ENCODE results near the gene P4HA3. TPM values are rescaled to one million over a fixed set of nuclear protein-coding genes. Genes with fewer than 3 reads are reported as not detected.

Gene P4HA3
- total RNA-seq, 6 experiments from 2014 or later, result 0.94 to 5.2 (median 1.1) TPM

GRCh38 chr11:74225565-74225964 lies 85.9 kb downstream of the P4HA3 start:
- H3K36me3 Mint-ChIP-seq (ENCODE audit: low read depth), result peaks cover 24% of the 10 kb centered on the region
- H3K4me1 Mint-ChIP-seq (ENCODE audit: low read depth), result peaks cover under 1% of the 10 kb centered on the region; the same call in 1 of the 2 replicates

GRCh38 chr11:74221816-74222215 lies 89.6 kb downstream of the P4HA3 start:
- H3K36me3 Mint-ChIP-seq (ENCODE audit: low read depth), result peaks cover 30% of the 10 kb centered on the region
- no peaks in the 10 kb centered on the region for H3K9me3 Mint-ChIP-seq
- no peak overlapping the region for H3K4me3 Mint-ChIP-seq
- H3K27me3 Mint-ChIP-seq (ENCODE audit: insufficient read depth), result no peaks in the 10 kb centered on the region
- no peak for TF ChIP-seq CTCF (IDR thresholded peaks at IDR 0.05)
- DNase-seq, result no peak
- peaks cover 7% of the 10 kb centered on the region for H3K4me1 Mint-ChIP-seq (ENCODE audit: low read depth)
- H3K27ac Mint-ChIP-seq, result no peak overlapping the region

More at GRCh38 chr11:74225565-74225964, 85.9 kb downstream of the P4HA3 start:
- Mint-ChIP-seq H3K27me3 (ENCODE audit: insufficient read depth) (no peaks in the 10 kb centered on the region), H3K27ac (no peak overlapping the region), H3K4me3 (no peak overlapping the region), H3K9me3 (no peaks in the 10 kb centered on the region)
- TF ChIP-seq CTCF (IDR thresholded peaks at IDR 0.05), result no peak
- no peak for DNase-seq

GRCh38 chr11:74220376-74220775 lies 91.1 kb downstream of the P4HA3 start:
- H3K27ac Mint-ChIP-seq, result no peak overlapping the region
- no peak for DNase-seq

More at GRCh38 chr11:74220376-74220775, 91.1 kb downstream of the P4HA3 start:
- peaks cover 38% of the 10 kb centered on the region for H3K36me3 Mint-ChIP-seq (ENCODE audit: low read depth)
- peaks cover 7% of the 10 kb centered on the region for H3K4me1 Mint-ChIP-seq (ENCODE audit: low read depth)
- no peaks in the 10 kb centered on the region for H3K27me3 Mint-ChIP-seq (ENCODE audit: insufficient read depth)
- no peak overlapping the region for H3K4me3 Mint-ChIP-seq
- H3K9me3 Mint-ChIP-seq, result no peaks in the 10 kb centered on the region
- TF ChIP-seq CTCF (IDR thresholded peaks at IDR 0.05), result no peak

Other genes starting within 250 kb of the P4HA3 start
- gene C2CD3, start 140.6 kb downstream of the P4HA3 start, total RNA-seq (2021; fragmentation: NEBNext Ultra II Directional; extraction: Animal tissue kit (Norgen Biotek cat#: 25700)), result 10 to 100 TPM; 14.6 to 23.0 (median 17.2) TPM
- 100 to 1,000 TPM in 1 of 6 experiments, 10 to 100 TPM in 5; 49.5 to 107 (median 56.9) TPM for gene PPME1, start 140.4 kb downstream of the P4HA3 start, total RNA-seq (2021; fragmentation: NEBNext Ultra II Directional; extraction: Animal tissue kit (Norgen Biotek cat#: 25700))
- gene PGM2L1, start 86.8 kb upstream of the P4HA3 start, total RNA-seq (2021; fragmentation: NEBNext Ultra II Directional; extraction: Animal tissue kit (Norgen Biotek cat#: 25700)), result 1 to 10 TPM; 1.2 to 3.2 (median 1.6) TPM
- under 1 TPM in 1 of 6 experiments, not detected in 5; 0.09 TPM for gene KCNE3, start 155.9 kb upstream of the P4HA3 start, total RNA-seq (2021; fragmentation: NEBNext Ultra II Directional; extraction: Animal tissue kit (Norgen Biotek cat#: 25700))
- gene LIPT2, start 182.1 kb upstream of the P4HA3 start, total RNA-seq (2021; fragmentation: NEBNext Ultra II Directional; extraction: Animal tissue kit (Norgen Biotek cat#: 25700)), result 1 to 10 TPM in 4 of 6 experiments, under 1 TPM in 2; 0.63 to 2.0 (median 1.3) TPM